Lower leg skin (tissue), 4 donors: ENCODE results near the gene LEFTY1. TPM values are rescaled to one million over a fixed set of nuclear protein-coding genes. Genes with fewer than 3 reads are reported as not detected.

ENCODE experiments used
- DNase-seq, 2 donors: peaks; one replicate each; pipeline ENCODE4 v3.0.0-alpha.2; 2019; ENCODE audit warnings: low spot score in 2 of 2
- H3K4me3 ChIP-seq: fragments of 200-600 bp; sonication (generic); 2 replicates; pipeline ENCODE4 v1.5.1; 2017; ENCODE audit warnings: mild to moderate bottlenecking, low read depth; ENCODE audit not compliant: poor library complexity, severe bottlenecking
- CTCF ChIP-seq, 3 donors: fragments of 450-650 bp; IDR thresholded peaks; one replicate each; pipeline ENCODE4 v1.5.1; 2016; ENCODE audit warnings: antibody characterized with exemption in 3 of 3, mild to moderate bottlenecking in 3 of 3, moderate library complexity in 2 of 3
- POLR2A ChIP-seq, 2 donors: fragments of 450-650 bp; IDR thresholded peaks; one replicate each; pipeline ENCODE4 v1.6.1; 2016 to 2017; ENCODE audit warnings: antibody characterized with exemption in 2 of 2, mild to moderate bottlenecking in 1 of 2, moderate library complexity in 1 of 2
- WGBS, 2 donors: methylation state at CpG; one replicate each; pipeline ENCODE4 v1.1.5; 2018; 5-methylcytosine and 5-hydroxymethylcytosine counted together
- intact Hi-C: fragments of 100-400 bp; cut with DNase I; formaldehyde crosslinking; loops from one replicate; pipeline ENCODE4 v1.15.0; 2023; ENCODE audit warnings: low total_unique reads
- total RNA-seq, 4 donors: library from RNA; depleted of rRNA; stranded (reverse); fragments of >200 nt; gene quantifications; one replicate each; pipeline ENCODE4 v1.1.0, GENCODE V29; 2016

The LEFTY1 gene
- total RNA-seq, 4 donors from 2014 or later = 0.19 to 1.2 (median 0.39) TPM; not detected in 1

- WGBS, 2 donors = 52 to 53% methylated on average over 51 to 53 of the region's 53 CpGs
- peak in 1 of 2 donors; percentile 93 for DNase-seq
- no peak for TF ChIP-seq POLR2A (IDR thresholded peaks at IDR 0.05)
- peak in 1 of 3 donors; percentile 25 for TF ChIP-seq CTCF (IDR thresholded peaks at IDR 0.05)
- no peak overlapping the region for H3K4me3 ChIP-seq
- intact Hi-C loops = no loop called here
Observed at GRCh38 chr1:225911191-225912130, 22.5 kb upstream of the LEFTY1 start.

- TF ChIP-seq CTCF (IDR thresholded peaks at IDR 0.05) = no peak
- TF ChIP-seq POLR2A (IDR thresholded peaks at IDR 0.05) = no peak
- no peak for DNase-seq
- intact Hi-C loops = no loop called here
- WGBS, 2 donors = 95 to 100% methylated on average over 1 of the region's 1 CpG
- no peak overlapping the region for H3K4me3 ChIP-seq
Observed at GRCh38 chr1:225909477-225909876, 20.5 kb upstream of the LEFTY1 start.

- TF ChIP-seq POLR2A (IDR thresholded peaks at IDR 0.05) (no peak), CTCF (IDR thresholded peaks at IDR 0.05) (no peak)
- 72 to 78% methylated on average over 2 of the region's 2 CpGs for WGBS, 2 donors
- H3K4me3 ChIP-seq = no peak overlapping the region
- no peak for DNase-seq
- intact Hi-C loops = no loop called here
Observed at GRCh38 chr1:225908773-225909172, 19.8 kb upstream of the LEFTY1 start.

GRCh38 chr1:225908013-225908640 is 19.2 kb upstream of the LEFTY1 start:
- H3K4me3 ChIP-seq = no peak overlapping the region
- intact Hi-C loops = no loop called here
- TF ChIP-seq POLR2A (IDR thresholded peaks at IDR 0.05) = no peak
- 63 to 82% methylated on average over 5 of the region's 5 CpGs for whole genome bisulfite sequencing, 2 donors
- no peak for DNase-seq

GRCh38 chr1:225907341-225907740 is 18.4 kb upstream of the LEFTY1 start:
- no peak for DNase-seq
- intact Hi-C loops = no loop called here
- H3K4me3 ChIP-seq = no peak overlapping the region
- 94 to 97% methylated on average over 6 to 7 of the region's 7 CpGs for WGBS, 2 donors
- TF ChIP-seq CTCF (IDR thresholded peaks at IDR 0.05) = no peak
- TF ChIP-seq POLR2A (IDR thresholded peaks at IDR 0.05) = no peak

GRCh38 chr1:225906467-225906866 is 17.5 kb upstream of the LEFTY1 start:
- DNase-seq = no peak
- H3K4me3 ChIP-seq = no peak overlapping the region
- intact Hi-C loops = no loop called here
- TF ChIP-seq CTCF (IDR thresholded peaks at IDR 0.05) (no peak), POLR2A (IDR thresholded peaks at IDR 0.05) (no peak)
- WGBS, 2 donors = 89 to 90% methylated on average over 6 of the region's 6 CpGs
